ENCODE measurements around the gene MAB21L4.

DNA sequence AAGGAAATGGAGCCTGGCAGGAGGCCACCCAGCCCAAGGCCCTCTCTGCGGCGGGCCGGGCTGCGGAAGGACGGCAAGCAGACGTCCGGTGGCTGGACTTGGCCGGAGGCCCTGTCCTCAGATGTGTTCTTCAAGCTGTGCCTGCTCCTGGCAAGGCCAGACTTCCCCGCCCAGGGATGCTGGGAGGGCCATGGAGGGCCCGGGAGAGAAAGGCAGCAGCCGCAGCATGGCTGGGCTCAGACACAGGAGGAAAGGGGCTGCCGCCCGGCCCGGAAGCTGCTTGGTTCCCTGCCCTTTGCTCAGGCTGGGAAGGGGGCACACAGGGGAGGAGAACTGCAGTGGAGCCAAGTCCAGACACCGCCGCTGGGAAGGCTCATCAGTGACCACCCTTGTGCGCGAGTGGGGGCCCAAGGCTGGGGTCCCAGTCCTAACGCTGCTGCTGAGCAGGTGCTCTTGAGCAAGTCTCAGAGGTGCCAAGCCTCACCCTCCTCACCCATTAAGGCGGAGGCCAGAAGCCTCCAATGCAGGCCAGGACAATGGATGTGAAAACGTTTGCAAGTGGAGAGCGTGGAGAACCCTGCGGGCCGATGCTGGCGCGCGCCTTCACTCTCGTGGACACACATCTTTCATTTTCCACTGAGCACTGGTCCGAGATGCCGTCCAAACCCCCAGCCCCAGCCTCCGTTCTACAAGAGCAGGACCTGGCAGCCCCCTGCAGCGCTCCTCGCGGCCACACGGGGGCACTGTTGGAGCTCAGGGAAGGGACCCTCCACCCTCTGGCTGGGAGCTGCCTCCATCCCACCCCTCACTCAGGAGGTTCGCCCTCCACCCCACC lies 18.1 kb upstream of the MAB21L4 start:
- TF ChIP-seq, protein P1, sequence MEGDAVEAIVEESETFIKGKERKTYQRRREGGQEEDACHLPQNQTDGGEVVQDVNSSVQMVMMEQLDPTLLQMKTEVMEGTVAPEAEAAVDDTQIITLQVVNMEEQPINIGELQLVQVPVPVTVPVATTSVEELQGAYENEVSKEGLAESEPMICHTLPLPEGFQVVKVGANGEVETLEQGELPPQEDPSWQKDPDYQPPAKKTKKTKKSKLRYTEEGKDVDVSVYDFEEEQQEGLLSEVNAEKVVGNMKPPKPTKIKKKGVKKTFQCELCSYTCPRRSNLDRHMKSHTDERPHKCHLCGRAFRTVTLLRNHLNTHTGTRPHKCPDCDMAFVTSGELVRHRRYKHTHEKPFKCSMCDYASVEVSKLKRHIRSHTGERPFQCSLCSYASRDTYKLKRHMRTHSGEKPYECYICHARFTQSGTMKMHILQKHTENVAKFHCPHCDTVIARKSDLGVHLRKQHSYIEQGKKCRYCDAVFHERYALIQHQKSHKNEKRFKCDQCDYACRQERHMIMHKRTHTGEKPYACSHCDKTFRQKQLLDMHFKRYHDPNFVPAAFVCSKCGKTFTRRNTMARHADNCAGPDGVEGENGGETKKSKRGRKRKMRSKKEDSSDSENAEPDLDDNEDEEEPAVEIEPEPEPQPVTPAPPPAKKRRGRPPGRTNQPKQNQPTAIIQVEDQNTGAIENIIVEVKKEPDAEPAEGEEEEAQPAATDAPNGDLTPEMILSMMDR (conservative IDR thresholded peaks at IDR 0.05; ENCODE audit: low read length): peak; percentile 90
- no peak for TF ChIP-seq EZH2phosphoT487 (IDR thresholded peaks at IDR 0.05; ENCODE audit: borderline replicate concordance, low read depth, low read length)

Data from OCI-LY7 (cell line).